Kidney epithelial cell (primary cell): ENCODE data around the gene ZNF678. TPM values are rescaled to one million over a fixed set of nuclear protein-coding genes. Genes with fewer than 3 reads are reported as not detected.

Source experiments
- DNase-seq: peaks from one replicate; pipeline ENCODE4 v3.0.0-alpha.2; 2010; ENCODE audit warnings: low read depth
- H3K27me3 ChIP-seq: 2 replicates; pipeline ENCODE4 v1.6.0; 2011; ENCODE audit warnings: low read length; ENCODE audit not compliant: control insufficient read depth, insufficient read depth
- H3K36me3 ChIP-seq: 2 replicates; pipeline ENCODE4 v1.5.1; 2011; ENCODE audit warnings: low read length; ENCODE audit not compliant: control insufficient read depth, insufficient read depth
- H3K4me3 ChIP-seq: 2 replicates; pipeline ENCODE4 v1.5.1; 2011; ENCODE audit warnings: low read depth, mild to moderate bottlenecking, control low read depth, low read length
- total RNA-seq: library from RNA; depleted of rRNA; stranded (reverse); fragments of >200 nt; gene quantifications from 2 replicates; pipeline ENCODE4 v1.2.3, GENCODE V29; 2015
- TF ChIP-seq, protein P1 (sequence below): IDR thresholded peaks from 2 replicates; pipeline ENCODE4 v1.5.1; 2011; ENCODE audit warnings: mild to moderate bottlenecking, moderate library complexity, low read length, control low read depth, inconsistent platforms; ENCODE audit not compliant: insufficient read depth, poor library complexity, severe bottlenecking

Gene ZNF678
- total RNA-seq, 1 donor from 2014 or later, result 7.6 TPM

DNA sequence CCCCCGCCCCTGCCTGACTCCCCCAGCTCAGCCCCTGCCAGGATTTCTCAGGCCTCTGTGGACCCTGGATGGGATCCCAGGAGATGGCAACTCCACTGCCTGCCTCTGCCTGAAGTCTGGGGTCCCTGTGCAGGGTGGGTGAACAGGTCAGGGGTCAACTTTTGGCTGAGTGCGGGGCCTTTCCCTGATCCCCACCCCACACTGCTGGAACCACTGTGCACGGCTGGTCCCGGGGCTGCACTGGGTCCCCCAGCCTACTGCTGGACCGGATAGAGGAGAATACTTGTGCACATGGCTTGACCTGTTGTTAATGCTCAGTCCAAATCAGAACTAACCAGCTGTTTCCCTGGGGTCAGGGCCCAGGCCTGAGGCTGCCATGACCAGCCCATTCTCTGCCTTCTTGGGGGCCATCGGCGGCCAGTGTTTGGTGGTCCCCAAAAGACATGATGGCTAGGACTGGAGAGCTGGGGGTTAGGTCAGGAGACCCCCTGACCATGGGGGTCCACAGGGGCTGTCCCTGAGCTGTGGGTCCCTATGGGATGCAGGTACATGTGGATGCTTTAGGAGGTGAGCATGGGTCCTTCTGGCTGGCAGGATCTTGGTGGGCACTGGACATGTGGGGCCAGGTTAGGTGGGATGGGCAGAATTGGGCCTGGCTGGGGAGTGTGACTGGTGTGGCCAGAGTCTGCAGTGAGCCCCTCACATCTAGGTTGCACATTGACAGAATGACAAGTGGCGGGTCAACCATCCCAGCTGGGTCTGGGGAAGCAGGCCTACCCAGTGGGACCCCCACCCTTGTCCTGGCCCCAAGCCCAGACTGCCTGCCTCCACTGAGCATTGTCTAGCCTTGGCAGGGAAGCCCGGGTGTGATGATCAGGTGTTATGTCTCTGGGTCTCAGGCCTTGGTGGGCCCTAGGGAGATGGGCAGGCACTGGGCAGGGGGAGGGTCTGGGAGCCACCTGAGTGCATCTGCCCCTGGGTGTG, 19.0 kb upstream of the ZNF678 start:
- Histone ChIP-seq H3K36me3 (no peaks in the 10 kb centered on the region), H3K27me3 (no peaks in the 10 kb centered on the region), H3K4me3 (no peak overlapping the region)
- DNase-seq, result no peak
- TF ChIP-seq, protein P1, sequence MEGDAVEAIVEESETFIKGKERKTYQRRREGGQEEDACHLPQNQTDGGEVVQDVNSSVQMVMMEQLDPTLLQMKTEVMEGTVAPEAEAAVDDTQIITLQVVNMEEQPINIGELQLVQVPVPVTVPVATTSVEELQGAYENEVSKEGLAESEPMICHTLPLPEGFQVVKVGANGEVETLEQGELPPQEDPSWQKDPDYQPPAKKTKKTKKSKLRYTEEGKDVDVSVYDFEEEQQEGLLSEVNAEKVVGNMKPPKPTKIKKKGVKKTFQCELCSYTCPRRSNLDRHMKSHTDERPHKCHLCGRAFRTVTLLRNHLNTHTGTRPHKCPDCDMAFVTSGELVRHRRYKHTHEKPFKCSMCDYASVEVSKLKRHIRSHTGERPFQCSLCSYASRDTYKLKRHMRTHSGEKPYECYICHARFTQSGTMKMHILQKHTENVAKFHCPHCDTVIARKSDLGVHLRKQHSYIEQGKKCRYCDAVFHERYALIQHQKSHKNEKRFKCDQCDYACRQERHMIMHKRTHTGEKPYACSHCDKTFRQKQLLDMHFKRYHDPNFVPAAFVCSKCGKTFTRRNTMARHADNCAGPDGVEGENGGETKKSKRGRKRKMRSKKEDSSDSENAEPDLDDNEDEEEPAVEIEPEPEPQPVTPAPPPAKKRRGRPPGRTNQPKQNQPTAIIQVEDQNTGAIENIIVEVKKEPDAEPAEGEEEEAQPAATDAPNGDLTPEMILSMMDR, result no peak

DNA sequence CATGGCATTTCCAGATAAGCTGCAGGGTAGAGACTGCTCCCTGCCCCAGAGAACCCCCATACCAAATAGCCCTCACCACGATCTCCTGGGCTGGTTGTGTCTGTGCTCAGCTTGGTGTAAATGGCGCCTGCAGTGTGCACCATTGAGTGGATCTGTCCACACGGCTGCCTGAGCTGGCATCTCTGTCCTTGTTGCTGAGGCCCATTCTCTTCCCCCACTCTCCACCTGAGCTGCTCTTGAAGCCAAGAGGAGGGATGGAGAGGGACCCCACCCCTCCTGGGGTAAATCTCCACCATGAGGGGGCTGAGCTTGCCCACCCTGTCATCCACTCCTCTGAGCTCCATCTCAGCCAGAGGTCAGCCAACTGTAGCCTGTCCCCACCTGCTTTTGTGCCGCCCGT, 18.0 kb upstream of the ZNF678 start:
- Histone ChIP-seq H3K27me3 (no peaks in the 10 kb centered on the region), H3K4me3 (no peak overlapping the region), H3K36me3 (no peaks in the 10 kb centered on the region)
- TF ChIP-seq, protein P1, result no peak
- no peak for DNase-seq

DNA sequence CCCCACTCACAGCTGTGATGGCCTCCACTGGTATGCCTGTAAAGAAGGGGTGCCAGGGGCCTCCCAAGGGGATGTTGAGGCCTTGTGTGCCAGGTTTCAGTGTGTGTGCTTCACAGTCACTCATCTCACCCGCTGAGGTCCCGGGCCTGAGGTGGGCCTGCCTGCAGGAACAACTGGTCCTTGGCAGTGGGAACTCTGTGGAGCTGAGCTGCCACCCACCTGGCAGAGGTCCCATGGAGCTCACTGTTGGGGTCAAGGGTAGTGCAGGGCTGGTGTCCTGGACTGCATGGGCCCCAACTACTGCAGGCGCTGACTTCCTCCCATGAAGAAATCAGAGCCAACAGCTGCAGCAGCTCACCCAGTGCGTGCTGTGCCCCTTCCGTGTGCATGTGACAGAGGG, 17.3 kb upstream of the ZNF678 start:
- TF ChIP-seq, protein P1, result no peak
- no peaks in the 10 kb centered on the region for H3K27me3 ChIP-seq
- H3K4me3 ChIP-seq, result no peak overlapping the region
- DNase-seq, result no peak
- H3K36me3 ChIP-seq, result no peaks in the 10 kb centered on the region

DNA sequence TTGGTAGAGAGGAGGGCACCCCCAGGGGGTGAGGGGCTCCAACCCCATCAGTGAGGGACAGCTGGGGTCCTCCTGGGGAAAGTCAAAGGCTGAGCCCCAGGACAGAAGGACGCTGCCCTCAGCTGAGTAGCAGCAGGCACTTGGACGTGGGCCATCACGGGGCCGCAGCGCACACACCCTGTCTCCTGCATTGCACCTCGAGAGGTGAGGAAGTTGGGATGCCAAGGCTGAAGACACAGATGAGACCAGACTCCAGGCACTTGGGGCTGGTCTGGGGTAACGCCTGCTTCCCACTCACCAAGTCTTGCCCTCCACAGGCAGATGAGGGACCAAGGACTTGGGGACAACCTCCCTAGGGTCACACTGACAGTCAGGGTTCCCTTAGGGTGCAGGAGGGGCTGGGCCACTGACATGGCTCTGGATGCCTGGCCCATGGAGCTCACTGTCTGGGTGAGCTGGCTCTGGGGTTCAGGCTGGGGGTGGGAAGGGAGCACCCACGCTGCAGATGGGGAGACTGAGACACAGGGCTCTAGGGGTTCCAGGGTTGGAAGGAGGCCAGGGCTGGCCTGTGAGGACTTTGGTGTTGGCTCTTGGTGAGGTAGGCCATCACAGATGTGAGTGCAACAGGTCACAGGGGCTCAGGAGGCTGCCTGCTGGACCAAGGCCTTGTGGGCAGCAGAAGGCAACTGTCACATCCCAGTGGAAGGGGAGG, 16.6 kb upstream of the ZNF678 start:
- no peak for DNase-seq
- Histone ChIP-seq H3K4me3 (no peak overlapping the region), H3K36me3 (no peaks in the 10 kb centered on the region), H3K27me3 (no peaks in the 10 kb centered on the region)
- TF ChIP-seq, protein P1, result no peak

DNA sequence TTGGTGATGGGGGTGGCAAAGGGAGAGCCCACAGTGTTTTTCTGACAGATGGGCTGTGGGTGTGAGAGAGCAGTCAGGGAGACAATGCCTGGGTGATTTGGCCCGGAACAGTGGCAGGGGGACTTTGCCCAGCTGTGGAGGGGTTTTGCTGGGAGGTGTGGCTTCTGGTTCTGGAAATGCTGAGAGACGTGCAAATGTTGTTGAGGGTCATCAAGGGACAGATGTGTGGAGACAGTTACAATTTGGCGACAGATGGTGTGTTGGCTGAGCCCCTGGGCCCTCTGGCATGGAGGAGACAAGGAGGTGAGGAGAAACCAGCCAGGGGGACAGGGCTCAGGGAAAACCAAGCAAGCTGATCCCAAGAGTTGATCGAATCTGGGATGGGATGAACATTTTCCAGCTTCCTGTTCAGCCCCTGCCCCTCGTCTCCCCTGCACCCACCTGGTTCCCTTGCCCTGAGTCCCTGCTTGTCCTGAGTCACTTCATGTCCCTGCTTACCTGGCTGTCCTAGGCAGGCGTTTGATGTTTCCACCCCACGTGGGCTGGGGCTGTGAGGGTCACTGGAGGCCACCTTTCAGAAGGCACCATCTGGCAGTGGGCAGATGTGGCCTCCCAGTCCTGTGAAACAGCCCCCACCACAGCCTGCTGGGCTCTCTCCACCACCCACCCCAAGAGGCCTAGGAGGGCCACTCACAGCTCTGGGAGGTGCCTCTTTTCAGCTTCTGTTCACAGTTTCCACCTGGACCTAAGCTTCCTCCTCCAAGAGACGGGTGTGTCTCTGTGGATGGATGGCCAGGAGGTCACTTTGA, 15.8 kb upstream of the ZNF678 start:
- TF ChIP-seq, protein P1, result no peak
- no peak for DNase-seq

More for the DNA sequence above, 15.8 kb upstream of the ZNF678 start:
- H3K27me3 ChIP-seq, result no peaks in the 10 kb centered on the region
- no peaks in the 10 kb centered on the region for H3K36me3 ChIP-seq
- no peak overlapping the region for H3K4me3 ChIP-seq
